NOMO-1 treated with DMSO at 0.1 percent for 48 hours (cell line): ENCODE measurements around the gene LARGE2.

Experiments
- DNase-seq: peaks from one replicate; lab custom pipeline; 2025; ENCODE audit not compliant: unreplicated experiment; lab: John Stamatoyannopoulos, UW

The LARGE2 gene

GRCh38 chr11:45949992-45950407 is 27.5 kb downstream of the LARGE2 start:
- DNase-seq: no peak

GRCh38 chr11:45959851-45960250 is 37.4 kb downstream of the LARGE2 start:
- DNase-seq: no peak

GRCh38 chr11:45960387-45961095 is 38.1 kb downstream of the LARGE2 start:
- DNase-seq: peak; percentile 17

GRCh38 chr11:45961751-45962240 is 39.3 kb downstream of the LARGE2 start:
- no peak for DNase-seq

GRCh38 chr11:45964911-45965389 is 42.5 kb downstream of the LARGE2 start:
- DNase-seq: peak; percentile 55

- DNase-seq: no peak
These were observed 45.0 kb downstream of the LARGE2 start for GRCh38 chr11:45967506-45967905.

GRCh38 chr11:45968901-45969300 is 46.4 kb downstream of the LARGE2 start:
- no peak for DNase-seq

GRCh38 chr11:45973601-45974000 is 51.1 kb downstream of the LARGE2 start:
- no peak for DNase-seq

- no peak for DNase-seq
These were observed 52.4 kb downstream of the LARGE2 start for GRCh38 chr11:45974806-45975205.
